Measurements from ENCODE around the gene CEP112. TPM values are rescaled to one million over a fixed set of nuclear protein-coding genes. Genes with fewer than 3 reads are reported as not detected.

Gene CEP112
- polyA plus RNA-seq, 1 donor (not counting 4 experiments of a cell fraction or from before 2014, with no cell fraction given): 2.6 TPM

GRCh38 chr17:66063686-66064085 lies 128.2 kb downstream of the CEP112 start:
- no peak overlapping the region for H3K4me2 ChIP-seq (ENCODE audit: control insufficient read depth, extremely low read depth, insufficient read depth, low read depth, low read length)
- H3K9me3 ChIP-seq (ENCODE audit: control insufficient read depth, low read depth, low read length): no peaks in the 10 kb centered on the region
- H3K27me3 ChIP-seq (ENCODE audit: control insufficient read depth, extremely low read depth, insufficient read depth, low read length): no peaks in the 10 kb centered on the region
- no peak overlapping the region for H3K27ac ChIP-seq (ENCODE audit: control insufficient read depth, insufficient read depth, low read length)
- FAIRE-seq: no peak
- no peaks in the 10 kb centered on the region for H3K9me1 ChIP-seq (ENCODE audit: control insufficient read depth, extremely low read depth, insufficient read depth, low read length)
- no peak overlapping the region for H3K4me3 ChIP-seq (ENCODE audit: control insufficient read depth in 2 of 3, extremely low read depth in 1 of 3, insufficient read depth in 2 of 3, low read depth in 1 of 3, low read length in 3 of 3)
- no peak for DNase-seq (ENCODE audit: low read depth, low spot score)
- no peak overlapping the region for H2AFZ ChIP-seq (ENCODE audit: control insufficient read depth, low read length)
- H3K79me2 ChIP-seq (ENCODE audit: control insufficient read depth, insufficient read depth, low read length): no peaks in the 10 kb centered on the region
- no peak for TF ChIP-seq EZH2 (IDR thresholded peaks at IDR 0.05; ENCODE audit: low read length)
- TF ChIP-seq, protein P1, sequence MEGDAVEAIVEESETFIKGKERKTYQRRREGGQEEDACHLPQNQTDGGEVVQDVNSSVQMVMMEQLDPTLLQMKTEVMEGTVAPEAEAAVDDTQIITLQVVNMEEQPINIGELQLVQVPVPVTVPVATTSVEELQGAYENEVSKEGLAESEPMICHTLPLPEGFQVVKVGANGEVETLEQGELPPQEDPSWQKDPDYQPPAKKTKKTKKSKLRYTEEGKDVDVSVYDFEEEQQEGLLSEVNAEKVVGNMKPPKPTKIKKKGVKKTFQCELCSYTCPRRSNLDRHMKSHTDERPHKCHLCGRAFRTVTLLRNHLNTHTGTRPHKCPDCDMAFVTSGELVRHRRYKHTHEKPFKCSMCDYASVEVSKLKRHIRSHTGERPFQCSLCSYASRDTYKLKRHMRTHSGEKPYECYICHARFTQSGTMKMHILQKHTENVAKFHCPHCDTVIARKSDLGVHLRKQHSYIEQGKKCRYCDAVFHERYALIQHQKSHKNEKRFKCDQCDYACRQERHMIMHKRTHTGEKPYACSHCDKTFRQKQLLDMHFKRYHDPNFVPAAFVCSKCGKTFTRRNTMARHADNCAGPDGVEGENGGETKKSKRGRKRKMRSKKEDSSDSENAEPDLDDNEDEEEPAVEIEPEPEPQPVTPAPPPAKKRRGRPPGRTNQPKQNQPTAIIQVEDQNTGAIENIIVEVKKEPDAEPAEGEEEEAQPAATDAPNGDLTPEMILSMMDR (optimal IDR thresholded peaks at IDR 0.05 in 1 of 3, IDR thresholded peaks at IDR 0.05 in 1 of 3, conservative IDR thresholded peaks at IDR 0.05 in 1 of 3; ENCODE audit: extremely low read depth in 1 of 3, insufficient read depth in 2 of 3, low read length in 3 of 3): no peak
- H3K9ac ChIP-seq (ENCODE audit: control insufficient read depth, extremely low read depth, insufficient read depth, low read length): no peak overlapping the region
- H3K4me1 ChIP-seq (ENCODE audit: control insufficient read depth, extremely low read depth, insufficient read depth, low read length): no peaks in the 10 kb centered on the region
- H4K20me1 ChIP-seq (ENCODE audit: control insufficient read depth, extremely low read depth, insufficient read depth, low read length): no peaks in the 10 kb centered on the region
- dilution Hi-C loops (cut with MboI; ENCODE audit: extremely low pct_ligation_motif_present, low sequenced_read_pairs): no loop called here
- H3K36me3 ChIP-seq (ENCODE audit: control insufficient read depth in 2 of 2, extremely low read depth in 1 of 2, insufficient read depth in 2 of 2, low read length in 2 of 2): no peaks in the 10 kb centered on the region

- H3K27ac ChIP-seq (ENCODE audit: control insufficient read depth, insufficient read depth, low read length): no peak overlapping the region
- no peaks in the 10 kb centered on the region for H4K20me1 ChIP-seq (ENCODE audit: control insufficient read depth, extremely low read depth, insufficient read depth, low read length)
- no peaks in the 10 kb centered on the region for H3K9me1 ChIP-seq (ENCODE audit: control insufficient read depth, extremely low read depth, insufficient read depth, low read length)
- H3K9ac ChIP-seq (ENCODE audit: control insufficient read depth, extremely low read depth, insufficient read depth, low read length): no peak overlapping the region
- no peak overlapping the region for H3K4me3 ChIP-seq (ENCODE audit: control insufficient read depth in 2 of 3, extremely low read depth in 1 of 3, insufficient read depth in 2 of 3, low read depth in 1 of 3, low read length in 3 of 3)
- dilution Hi-C loops (cut with MboI; ENCODE audit: extremely low pct_ligation_motif_present, low sequenced_read_pairs): no loop called here
- TF ChIP-seq, protein P1 (optimal IDR thresholded peaks at IDR 0.05 in 1 of 3, IDR thresholded peaks at IDR 0.05 in 1 of 3, conservative IDR thresholded peaks at IDR 0.05 in 1 of 3; ENCODE audit: extremely low read depth in 1 of 3, insufficient read depth in 2 of 3, low read length in 3 of 3): no peak
- no peak for TF ChIP-seq EZH2 (IDR thresholded peaks at IDR 0.05; ENCODE audit: low read length)
- no peak overlapping the region for H3K4me2 ChIP-seq (ENCODE audit: control insufficient read depth, extremely low read depth, insufficient read depth, low read depth, low read length)
- H3K9me3 ChIP-seq (ENCODE audit: control insufficient read depth, low read depth, low read length): no peaks in the 10 kb centered on the region
- no peaks in the 10 kb centered on the region for H3K79me2 ChIP-seq (ENCODE audit: control insufficient read depth, insufficient read depth, low read length)
- no peak overlapping the region for H2AFZ ChIP-seq (ENCODE audit: control insufficient read depth, low read length)
- H3K27me3 ChIP-seq (ENCODE audit: control insufficient read depth, extremely low read depth, insufficient read depth, low read length): no peaks in the 10 kb centered on the region
- FAIRE-seq: no peak
- H3K4me1 ChIP-seq (ENCODE audit: control insufficient read depth, extremely low read depth, insufficient read depth, low read length): no peaks in the 10 kb centered on the region
- H3K36me3 ChIP-seq (ENCODE audit: control insufficient read depth in 2 of 2, extremely low read depth in 1 of 2, insufficient read depth in 2 of 2, low read length in 2 of 2): no peaks in the 10 kb centered on the region
- DNase-seq (ENCODE audit: low read depth, low spot score): no peak
Measured at GRCh38 chr17:66056148-66056547, 135.8 kb downstream of the CEP112 start.

Data from keratinocyte (primary cell).